Endothelial cell of umbilical vein (primary cell): ENCODE measurements around the gene RANBP3L.

Experiments used
- CTCF ChIP-seq, 2 donors: IDR thresholded peaks; 1 replicate in 1 of 2; 2 replicates in 1 of 2; pipeline ENCODE4 v1.5.1; 2011; ENCODE audit warnings: low read length in 2 of 2, mild to moderate bottlenecking in 2 of 2, moderate library complexity in 2 of 2, control low read depth in 1 of 2, inconsistent platforms in 1 of 2, low read depth in 1 of 2; ENCODE audit not compliant: insufficient read depth in 1 of 2; ENCODE audit errors: extremely low read depth in 1 of 2
- EZH2 ChIP-seq: IDR thresholded peaks from 2 replicates; pipeline ENCODE4 v1.6.1; 2012; ENCODE audit warnings: borderline replicate concordance, low read depth, mild to moderate bottlenecking, moderate library complexity, low read length, inconsistent platforms; ENCODE audit not compliant: severe bottlenecking
- POLR2AphosphoS5 ChIP-seq: IDR thresholded peaks from 2 replicates; pipeline ENCODE4 v1.6.1; 2012; ENCODE audit warnings: low read depth, mild to moderate bottlenecking, control low read depth, low read length, moderate library complexity; ENCODE audit not compliant: insufficient read depth

DNA sequence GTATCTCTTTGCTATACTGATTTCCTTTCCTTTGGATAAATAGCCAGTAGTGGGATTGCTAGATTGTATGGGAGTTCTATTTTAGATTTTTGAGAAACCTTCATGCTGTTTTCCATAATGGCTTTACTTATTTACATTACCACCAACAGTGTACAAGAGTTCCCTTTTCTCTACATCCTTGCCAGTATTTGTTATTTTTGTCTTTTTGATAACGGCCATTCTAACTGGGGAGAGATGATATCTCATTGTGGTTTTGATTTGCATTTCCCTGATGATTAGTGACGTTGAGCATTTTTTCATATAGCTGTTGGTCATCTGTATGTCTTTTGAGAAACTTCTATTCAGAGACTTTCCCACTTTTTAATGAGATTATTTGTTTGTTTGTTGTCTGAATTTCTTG, 85.8 kb downstream of the RANBP3L start:
- TF ChIP-seq EZH2 (no peak), CTCF (IDR thresholded peaks at IDR 0.05; ENCODE audit: extremely low read depth in 1 of 2, insufficient read depth in 1 of 2, low read depth in 1 of 2, low read length in 2 of 2) (no peak), POLR2AphosphoS5 (no peak)
